ENCODE measurements around the gene DAO.
A peak's percentile ranks its signal among the peaks of the same experiment; 100 is the strongest.

DAO gene

DNA sequence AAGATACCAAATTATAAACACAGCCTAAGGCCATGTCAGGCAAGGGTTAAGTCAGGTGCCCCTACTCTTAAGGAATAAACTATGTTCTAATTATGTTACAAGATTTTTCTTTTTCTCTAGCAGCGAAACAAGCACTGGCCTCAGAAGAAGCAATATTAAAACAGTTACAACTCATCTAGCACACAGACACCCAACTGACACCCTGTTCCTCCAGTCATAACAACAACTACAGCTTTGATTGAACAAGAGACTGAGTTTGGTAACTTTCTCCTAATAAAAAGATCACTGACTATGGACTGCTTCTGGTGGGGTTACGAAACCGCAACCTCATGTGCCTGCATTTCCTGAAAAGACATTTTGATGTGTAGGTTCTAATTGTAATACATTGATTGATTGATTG is 3.3 kb upstream of the DAO start:
- no peak for DNase-seq

DNA sequence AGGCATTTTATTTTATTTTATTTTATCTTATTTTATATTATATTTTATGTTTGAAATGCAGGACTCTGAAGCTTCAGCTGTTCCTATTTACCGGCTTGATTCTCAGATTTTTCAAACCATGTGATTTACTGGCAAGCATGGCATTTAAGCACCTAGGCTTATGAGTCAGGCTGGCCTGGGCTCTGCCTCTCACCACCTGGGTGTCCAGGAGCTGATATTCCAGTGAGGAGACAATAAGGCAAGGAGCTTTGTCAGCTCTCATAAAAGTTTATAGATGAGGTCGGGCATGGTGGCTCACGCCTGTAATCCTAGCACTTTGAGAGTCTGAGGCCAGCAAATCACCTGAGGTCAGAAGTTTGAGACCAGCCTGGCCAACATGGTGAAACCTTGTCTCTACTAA is 2.1 kb downstream of the DAO start:
- DNase-seq, result no peak

DNA sequence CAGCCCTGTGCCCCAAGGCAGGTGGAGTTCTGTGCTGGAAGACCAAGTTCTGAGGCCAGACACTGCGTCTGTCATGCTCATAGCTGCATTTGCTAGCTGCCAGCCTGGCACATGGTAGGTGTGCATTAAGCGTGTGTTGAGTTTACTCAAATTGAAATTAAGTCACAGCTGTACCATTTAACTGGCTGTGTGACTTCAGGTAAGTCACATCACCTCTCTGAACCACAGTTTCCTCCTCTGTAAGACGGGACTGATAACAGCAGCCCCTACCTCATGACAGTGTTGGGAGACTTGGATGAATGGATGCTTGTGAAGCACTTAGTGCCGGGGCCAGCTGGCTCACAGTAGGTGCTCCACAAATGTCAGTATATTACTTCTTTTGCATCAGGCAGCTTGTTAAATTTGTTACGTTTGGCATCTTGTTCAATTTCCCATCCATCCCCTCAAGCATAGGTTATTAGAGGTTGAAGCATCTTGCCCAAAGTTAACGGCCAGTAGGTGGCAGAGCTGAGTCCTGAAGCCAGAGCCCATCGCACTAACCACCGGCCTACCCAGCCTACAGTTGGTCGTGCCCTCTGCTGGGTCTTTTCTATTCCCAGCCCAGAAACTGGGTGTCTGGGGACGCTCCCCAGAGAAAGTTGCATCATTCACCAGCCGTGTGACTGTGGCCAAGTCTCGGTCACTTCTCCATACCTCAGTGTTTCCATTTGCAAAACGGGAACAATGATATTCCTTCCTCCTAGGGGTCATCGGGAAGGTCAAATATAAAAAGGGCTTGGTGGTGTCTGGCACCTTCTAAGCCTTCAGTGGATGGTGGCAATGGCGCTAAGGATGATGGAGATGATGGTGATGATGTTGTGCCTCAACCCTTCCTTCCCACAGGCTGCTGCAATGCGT is 4.5 kb downstream of the DAO start:
- peak; percentile 34 for DNase-seq

DNA sequence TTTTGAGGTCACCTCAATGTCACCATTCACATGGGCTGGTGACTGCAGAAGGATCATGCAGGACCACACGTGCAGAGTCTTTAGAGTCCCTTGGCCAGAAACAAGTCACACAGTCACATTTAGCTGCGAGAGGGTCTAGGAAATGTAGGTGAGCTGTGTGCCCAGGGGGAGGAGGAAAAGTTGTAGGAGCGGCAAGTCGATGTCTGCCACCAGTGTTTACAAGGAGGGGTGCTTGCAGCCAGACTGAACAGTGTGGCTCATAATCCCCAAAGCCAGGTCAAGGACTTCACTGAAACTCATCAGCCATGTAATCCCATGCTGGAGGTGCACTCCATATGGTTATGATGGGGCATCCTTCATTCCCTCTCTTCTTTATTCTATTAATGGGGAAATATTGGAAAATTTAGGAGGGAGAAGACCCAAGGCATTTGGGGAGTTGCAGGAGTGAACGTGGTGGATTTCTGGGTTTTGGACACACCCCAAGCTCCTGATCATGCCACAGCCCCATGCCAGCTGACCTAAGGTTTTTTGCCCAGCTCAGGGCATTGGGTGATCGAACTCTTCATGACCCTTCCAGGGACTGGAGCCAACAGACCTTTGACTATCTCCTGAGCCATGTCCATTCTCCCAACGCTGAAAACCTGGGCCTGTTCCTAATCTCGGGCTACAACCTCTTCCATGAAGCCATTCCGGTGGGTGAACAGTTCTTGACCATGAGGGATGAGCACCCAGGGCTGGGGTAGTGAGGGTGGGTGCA is 7.2 kb downstream of the DAO start:
- no peak for DNase-seq

DNA sequence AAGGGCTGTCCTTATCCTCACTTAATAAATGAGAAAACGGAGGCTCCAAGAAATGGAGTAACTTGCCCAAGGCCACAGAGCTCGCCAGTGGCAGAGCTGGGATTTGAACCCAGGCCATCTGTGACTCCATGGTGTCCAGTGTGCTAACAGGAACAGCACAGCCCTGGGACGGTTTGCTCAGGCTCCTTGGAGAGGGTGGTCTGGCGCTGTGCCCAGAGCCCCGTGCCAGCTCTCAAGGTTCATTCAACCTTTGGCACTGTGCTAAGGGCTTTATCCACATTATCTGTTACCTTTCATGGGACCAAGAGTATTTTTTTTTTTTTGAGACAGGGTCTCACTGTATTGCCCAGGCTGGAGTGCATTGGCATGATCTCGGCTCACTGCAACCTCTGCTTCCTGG is 8.1 kb downstream of the DAO start:
- no peak for DNase-seq

DNA sequence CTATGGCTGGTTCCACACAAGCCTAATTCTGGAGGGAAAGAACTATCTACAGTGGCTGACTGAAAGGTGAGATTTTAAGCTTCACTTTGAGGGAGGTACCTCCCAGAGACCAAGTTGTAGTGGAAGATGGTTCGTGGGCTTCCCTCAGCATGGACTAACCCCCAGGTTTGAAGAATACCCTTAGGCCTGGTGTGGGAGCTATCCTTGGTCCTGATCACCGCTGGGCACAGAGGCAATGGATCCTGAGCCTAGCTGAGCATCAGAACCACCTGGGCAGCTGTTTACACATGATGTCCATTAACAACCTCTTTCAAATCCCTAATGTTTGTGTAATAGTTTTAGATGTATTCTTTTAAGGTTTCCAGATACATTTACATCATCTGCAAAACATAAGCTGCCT is 10.3 kb downstream of the DAO start:
- DNase-seq, result no peak

DNA sequence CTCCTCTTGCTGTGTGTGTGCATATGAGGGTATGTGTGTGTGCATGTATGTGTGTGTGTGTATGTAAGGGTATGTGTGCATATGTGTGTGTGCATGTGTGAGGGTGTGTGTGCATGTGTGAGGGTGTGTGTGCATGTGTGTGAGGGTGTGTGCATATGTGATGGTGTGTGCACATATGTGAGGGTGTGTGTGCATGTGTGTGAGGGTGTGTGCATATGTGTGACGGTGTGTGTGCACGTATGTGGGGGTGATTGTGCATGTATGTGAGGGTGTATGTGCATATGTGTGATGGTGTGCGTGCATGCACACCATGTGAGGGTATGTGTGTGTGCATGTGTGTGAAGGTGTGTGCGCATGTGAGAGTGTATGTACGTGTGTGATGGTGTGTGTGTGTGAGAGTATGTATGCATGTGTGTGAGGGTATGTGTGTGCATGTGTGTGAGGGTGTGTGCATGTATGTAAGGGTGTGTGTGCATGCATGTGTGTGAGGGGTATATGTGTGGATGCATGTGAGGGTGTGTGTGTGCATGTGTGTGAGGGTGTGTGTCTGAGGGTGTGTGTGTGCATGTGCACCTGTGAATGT is 15.4 kb downstream of the DAO start:
- DNase-seq, result no peak

DNA sequence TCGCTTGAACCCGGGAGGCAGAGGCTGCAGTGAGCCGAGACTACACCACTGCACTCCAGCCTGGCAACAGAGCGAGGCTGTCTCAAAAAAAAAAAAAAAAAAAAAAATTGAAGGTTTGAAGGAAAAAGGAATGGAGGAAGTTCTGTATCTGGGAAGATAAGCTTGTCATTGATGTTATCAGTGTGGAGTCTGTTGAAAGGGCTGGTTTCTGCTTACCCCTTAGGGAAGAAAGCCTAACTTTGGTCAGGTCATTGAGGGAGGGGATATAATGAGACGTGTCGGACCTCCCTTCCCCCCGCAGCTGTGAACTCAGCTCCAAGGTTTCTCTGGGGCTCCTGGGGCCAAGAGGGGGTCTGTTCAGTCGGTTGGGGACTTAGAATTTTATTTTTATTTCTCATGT is 16.4 kb downstream of the DAO start:
- no peak for DNase-seq

DNA sequence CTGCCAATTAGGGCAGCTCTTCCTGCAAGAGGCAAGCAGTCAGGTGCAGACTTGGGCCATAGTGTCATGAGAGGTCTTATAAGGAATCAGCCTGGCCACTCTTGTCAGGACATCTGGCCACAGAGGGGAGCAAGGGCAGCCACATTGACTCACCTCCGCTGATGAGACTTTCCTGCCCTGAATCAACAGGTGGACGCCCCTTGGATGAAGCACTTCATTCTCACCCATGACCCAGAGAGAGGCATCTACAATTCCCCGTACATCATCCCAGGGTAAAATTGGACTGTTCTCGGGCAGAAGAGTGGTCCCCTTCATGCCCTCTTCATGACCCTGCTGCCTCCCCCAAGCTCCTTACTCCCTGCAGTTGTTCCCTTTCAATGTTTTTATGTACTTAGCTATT is 16.9 kb downstream of the DAO start:
- no peak for DNase-seq

DNA sequence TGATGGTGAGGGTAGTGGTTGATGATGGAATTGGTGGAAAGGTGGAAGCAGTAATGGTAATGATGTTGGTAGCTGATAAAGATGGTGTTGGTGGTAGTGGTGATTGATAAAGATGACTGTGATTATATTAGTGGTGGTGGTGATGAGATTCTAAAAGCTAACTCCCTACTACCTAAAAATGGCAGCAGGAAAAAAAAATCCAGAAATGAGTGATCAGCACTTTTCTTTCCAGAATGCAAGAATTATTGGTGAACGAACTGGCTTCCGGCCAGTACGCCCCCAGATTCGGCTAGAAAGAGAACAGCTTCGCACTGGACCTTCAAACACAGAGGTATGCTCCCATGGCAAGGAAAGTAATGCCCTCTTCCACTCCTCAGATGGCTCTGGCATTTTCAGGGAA is 19.3 kb downstream of the DAO start:
- no peak for DNase-seq

DNA sequence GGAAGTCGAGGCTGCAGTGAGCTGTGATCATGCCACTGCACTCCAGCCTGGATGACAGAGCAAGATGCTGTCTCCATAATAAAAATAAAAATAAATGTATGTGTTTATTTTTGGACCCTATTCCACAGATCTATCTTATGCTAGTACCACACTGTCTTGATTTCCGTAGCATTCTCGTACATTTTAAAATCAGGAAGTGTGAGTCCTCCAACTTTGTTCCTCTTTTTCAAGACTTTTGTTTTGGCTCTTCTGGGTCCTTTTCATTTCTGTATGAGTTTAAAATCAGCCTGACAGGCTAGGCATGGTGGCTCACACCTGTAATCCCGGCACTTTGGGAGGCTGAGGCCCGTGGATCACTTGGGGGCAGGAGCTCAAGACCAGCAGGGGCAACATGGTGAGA is 25.8 kb downstream of the DAO start:
- DNase-seq, result no peak

DNA sequence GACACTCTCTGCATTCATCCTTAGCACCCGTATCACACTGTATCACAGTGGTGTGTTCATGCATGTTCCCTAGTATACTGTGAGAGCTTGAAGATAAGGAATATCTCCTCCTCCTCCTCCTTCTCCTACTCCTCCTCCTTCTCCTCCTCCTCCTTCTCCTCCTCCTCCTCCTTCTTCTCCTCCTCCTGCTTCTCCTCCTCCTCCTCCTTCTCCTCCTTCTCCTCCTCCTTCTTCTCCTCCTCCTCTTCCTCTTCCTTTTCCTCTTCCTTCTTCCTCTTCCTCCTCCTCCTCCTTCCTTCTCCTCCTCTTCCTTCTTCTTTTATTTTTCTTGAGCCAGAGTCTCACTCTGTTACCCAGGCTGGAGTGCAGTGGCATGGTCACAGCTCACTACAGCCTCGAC is 27.1 kb downstream of the DAO start:
- DNase-seq, result no peak

DNA sequence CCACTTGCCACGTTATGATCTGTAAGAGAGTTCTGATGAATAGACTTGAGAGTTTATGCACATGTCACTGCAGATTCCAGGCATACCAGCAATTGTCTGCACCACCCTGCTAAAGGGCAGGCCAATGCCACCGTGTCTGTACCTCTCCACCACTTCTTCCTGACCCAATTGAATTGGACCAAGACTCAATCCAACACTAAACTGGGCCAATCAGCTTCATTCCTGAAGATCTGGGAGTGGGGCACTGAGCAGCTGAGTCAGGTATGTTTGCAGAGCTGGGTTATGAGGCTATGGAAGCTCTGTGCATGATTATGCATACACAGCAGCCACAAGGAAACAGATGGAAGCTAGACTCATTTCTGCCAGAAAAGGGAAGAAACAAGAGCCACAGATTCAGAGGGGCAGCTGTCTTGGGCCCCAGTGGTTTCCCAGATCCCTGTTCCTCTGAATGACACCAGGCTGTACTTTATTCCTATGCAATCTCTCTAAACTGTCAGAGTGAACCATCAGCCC is 28.0 kb downstream of the DAO start:
- no peak for DNase-seq

DNA sequence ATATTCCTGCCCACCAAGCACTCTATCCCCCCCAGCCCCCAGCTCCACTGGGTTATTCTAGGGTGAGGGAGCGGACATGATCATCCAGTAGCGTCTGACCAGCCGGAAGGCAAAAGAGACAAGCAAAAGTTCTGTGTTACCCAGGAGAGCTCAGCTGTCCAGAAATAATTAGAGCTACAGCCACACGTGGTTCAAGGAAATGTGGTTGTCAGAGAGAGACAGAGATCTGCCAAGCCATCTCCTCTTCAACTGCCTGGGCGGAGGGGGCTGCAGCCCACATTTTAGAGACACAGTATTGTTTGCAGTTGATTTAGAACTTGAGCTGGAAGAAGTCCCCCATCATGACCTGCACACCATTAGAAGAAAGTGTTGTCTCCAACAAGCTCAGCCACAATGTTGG is 30.4 kb downstream of the DAO start:
- no peak for DNase-seq

DNA sequence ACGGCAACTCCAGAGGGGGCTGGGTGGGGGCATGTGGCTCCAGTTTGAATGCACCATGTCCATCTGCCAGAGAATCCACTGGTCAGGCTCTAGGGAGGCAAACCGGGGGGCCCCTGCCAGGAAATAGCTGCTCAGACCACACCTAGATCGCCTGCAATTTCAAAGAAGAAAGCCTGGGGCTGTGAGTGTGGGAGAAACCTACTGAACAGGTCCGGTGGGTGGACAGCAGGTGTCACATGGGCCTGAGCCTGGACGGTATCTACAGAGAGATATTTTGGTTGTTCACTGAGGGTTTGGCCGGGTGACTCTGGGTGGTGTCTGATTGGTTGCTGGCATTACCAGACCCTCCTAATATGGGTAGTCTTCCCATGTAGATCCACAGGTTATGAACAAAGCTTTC is 32.0 kb downstream of the DAO start:
- DNase-seq, result no peak

DNA sequence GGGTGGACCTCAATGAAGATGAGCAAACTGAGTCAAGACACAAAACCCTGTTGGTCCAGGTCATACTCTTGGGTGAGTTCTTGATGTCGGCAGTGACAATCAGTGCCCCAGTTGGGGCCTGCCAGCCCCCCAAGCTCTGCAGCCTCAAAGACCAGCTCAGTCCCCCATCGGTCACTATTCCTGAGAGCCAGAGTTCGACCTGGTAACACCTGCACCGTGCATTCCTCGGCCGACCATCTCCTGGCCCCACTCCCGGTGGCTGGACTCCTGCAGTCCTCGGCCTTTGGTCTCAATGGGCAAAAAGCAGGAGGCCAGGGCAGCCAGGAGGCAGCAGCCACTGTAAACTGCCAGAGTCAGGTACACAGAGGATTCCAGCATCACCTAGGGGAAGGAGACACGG is 32.5 kb downstream of the DAO start:
- no peak for DNase-seq

DNA sequence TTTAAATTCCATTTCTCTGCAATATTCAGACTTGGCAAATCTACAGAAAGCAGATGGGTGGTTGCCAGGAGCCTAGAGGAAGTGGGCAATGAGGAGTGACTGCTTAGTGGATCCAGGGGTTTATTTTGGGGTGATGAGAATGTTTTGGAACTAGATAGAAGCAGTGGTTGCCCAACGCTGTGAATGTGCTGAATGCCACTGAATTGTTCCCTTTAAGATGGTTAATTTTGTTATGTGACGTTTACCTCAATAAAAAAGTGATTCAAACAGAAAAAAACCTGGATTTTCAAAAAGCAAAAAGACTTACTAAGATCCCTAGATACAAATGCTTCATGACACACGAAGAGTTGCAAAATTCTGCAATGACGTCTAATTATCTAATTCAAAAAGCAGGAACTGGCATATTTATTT is 34.2 kb downstream of the DAO start:
- no peak for DNase-seq

DNA sequence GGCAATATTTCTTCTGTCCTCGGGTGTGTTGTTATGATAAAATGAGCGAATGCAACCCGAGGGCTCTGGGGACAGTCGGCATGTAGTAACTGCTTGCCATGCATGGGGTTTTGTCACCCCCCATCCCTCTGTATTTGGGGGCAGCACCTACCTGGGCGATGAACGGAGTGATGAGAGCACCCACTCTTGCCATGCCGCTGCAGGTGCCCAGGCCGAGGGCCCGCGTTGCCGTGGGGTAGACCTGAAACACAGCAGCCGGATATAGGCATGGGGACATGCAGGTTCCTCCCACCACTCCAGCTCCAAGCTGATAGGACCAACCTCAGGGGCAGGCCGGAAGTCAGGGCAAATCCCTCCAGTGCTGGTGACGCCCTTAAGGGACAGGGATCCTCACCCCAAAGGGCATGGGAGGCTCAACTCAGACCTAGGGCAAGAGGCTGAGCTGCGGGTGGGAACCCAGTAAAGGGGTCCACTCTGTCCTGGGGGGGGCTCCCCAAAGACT is 35.8 kb downstream of the DAO start:
- DNase-seq, result no peak

DNA sequence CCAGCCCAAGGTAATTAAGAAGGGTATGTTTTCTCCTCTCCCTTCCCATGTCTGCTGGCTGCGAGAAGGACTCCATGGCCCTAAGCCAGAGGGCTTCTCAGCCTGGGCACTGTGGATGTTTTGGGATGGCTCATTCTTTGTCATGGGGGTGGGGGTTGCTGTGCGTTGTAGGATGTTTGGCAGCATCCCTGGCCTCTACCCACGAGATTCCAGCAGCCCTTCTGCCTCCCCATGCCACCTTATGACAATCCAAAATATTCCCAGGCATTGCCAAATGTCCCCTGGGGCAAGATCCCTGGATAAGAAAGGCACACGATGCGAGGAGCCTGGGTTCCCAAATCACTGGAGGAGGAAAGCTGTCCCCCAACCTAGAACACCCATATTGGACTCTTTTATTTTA is 36.4 kb downstream of the DAO start:
- no peak for DNase-seq

DNA sequence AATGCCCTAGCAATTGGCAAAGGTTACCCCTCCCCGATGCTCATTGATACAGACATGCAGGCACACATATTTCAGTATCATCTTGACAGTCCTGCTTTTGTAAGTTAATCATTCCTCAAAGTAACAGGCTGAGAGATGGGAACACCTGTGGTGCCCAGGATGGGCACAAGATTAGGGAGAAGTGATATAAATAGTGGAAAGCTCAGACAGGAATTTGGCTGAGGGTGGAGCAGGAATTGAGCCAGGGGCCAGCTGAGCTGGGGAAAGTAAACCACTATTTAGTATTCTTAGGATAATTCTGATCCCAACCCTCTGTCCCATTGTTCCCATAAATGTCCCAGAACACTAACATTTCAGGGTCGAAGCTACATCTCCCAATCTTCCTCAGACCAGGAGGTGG is 38.3 kb downstream of the DAO start:
- DNase-seq, result no peak

DNA sequence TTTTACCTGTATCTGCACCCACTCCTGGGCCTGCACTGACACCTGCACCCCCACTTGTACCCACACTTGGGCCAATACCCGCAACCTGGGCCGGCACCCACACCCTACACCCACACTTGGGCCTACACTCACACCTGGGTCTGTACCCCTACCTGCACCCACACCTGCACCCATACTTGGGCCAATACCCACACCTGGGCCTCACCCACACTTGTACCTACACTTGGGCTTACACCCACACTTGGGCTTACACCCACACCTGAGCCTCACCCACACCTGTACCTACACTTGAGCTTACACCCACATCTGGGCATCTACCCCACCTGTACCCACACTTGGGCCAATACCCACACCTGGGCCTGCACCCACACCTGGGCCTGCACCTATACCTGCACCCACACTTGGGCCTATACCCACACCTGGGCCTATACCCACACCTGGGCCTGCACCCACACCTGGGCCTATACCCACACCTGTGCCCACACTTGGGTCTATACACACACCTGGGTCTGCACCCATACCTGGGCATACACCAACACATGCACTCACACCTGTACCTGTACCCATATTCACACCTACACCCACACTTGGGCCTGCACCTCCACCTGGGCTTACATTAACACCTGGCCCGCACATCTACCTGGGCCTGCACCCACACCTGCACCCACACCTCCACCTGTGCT is 39.2 kb downstream of the DAO start:
- DNase-seq, result no peak

DNA sequence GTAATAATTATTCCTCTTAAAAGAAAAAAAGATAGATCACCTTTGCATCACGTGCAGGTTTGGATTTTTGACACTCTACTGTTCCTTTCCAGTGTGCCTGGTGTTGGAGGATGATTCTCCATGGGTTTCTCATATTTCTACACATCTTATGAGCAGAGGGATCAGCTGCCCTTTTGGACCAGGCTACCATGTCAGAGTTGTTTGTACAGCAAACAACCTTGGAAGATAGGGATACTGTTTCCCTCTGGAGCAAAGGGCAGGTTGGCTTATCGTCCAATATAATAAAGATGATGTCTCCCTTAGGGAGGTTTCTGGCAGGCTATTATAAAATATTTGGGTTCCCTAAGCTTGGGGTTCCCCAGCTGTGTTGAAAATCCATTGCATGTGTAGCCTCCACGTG is 42.1 kb downstream of the DAO start:
- no peak for DNase-seq

DNA sequence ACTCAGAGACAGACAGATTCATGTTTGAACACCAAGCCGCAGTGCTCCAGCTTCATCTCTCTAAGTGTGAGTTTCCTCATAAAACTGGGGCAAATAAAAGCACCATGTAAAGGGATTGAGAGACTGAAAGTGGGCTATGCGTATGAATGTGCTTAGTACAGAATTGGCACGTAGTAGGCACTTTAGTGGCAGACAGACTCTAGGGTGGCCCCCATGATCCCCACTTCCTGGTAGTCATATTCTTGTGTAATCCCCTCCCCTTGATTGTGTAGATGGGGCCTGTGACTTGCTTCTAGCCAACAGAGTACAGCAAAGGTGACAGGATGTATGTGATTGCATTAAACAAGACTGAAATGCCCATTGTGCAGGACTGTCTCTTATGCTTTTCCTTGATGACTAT is 43.0 kb downstream of the DAO start:
- no peak for DNase-seq

Data from central memory CD4-positive, alpha-beta T cell (primary cell).